A172 (cell line): ENCODE data around the gene ARHGAP4. TPM values are rescaled to one million over a fixed set of nuclear protein-coding genes. Genes with fewer than 3 reads are reported as not detected.

Experiments
- DNase-seq: peaks from one replicate; pipeline ENCODE4 v3.0.0-alpha.2; 2015; ENCODE audit warnings: low spot score
- total RNA-seq: library from RNA; depleted of rRNA; stranded (reverse); fragments of >200 nt; shearing (Covaris generic); gene quantifications from 2 replicates; pipeline ENCODE4 v1.2.3, GENCODE V29; 2014; rRNA removed

ARHGAP4 gene
- total RNA-seq, 1 experiment from 2014 or later, result 1.3 TPM

DNA sequence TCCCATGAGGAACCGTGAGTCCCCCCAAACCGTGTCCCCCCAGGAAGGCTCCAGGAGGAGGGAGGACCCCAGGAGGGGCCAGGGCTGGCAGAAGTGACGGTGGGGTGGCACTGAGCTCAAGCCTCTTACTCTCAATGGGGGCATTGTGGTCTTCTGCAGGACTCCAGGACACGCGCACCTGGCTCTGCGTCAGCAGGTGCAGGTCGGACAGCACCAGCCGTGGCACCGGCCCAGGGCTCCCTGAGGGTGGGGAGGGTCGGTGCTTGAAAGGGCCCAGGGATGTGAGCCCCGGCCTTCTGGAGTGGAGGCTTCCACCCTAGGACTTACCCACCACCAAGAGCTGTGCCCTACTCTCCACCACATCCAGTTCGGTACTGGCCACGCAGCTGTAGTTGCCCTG lies 58.4 kb downstream of the ARHGAP4 start:
- no peak for DNase-seq

DNA sequence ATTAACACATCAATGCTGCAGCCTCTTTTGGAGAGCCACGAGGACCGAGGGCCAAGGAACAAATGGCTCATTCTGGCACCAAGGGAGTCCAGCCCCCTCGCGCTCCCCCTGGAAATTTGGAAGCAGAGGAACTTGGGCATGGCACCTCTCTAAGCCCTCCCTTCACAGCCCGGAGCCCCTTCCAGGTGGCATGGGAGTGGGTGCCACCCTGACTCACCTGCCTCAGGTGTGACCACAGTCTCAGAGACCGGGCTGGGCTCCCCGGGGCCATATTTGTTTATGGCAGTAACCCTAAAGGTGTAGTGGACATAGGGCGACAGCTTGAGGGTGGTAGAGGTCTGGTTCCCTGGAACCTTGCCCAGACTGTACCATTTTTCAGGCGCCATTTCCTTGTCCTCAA lies 58.9 kb downstream of the ARHGAP4 start:
- no peak for DNase-seq

DNA sequence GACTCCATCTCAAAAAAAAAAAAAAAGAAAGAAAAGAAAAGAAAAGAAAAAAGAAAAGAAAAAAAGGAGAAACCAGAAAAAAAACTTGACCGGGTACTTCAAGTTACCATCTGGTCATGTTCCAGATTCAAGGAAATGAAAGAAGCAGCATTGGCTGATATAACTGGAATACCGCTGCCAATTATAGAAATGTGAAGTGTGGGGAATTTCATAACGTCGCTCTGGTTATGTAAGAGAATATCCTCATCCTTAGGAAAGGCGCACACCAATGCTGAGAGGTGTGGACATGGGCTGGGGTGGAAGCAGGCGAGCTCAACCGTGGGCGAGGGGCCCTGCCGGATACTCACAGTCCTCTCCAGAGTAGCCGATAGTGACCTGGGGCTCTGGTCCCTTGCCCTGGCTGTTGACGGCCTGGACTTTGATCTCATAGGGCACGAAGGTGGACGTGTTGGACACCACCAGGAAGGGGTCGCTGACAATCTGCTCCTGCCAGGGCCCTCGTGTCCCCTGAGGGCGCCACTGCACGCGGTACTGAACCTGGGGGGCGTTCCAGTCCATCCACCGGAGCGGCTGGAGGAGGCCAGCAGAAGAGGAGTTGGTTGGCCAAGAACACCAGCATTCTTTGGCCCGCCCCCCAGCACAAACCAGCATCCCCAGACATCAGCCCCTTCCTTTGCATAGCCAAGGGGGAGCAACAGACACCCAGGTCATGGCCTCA lies 59.6 kb downstream of the ARHGAP4 start:
- DNase-seq, result no peak

DNA sequence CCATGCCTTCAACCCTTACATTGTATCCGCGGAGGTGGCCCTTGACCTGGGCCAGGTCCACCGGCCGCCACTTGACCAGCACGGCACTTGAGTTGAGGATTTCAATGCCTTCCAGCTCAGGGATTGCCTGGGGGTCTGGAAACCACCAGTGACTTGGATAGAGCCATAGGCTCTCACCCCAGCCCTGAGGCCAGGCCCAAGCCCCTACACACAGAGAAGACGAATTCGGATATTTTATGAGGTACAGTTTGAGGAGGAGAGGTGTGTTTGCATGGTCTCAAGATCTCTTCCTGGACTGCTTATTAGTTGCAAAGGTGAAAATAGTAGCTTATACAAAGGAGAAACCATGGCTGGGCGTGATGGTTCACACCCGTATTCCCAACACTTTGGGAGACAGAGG lies 60.4 kb downstream of the ARHGAP4 start:
- no peak for DNase-seq

DNA sequence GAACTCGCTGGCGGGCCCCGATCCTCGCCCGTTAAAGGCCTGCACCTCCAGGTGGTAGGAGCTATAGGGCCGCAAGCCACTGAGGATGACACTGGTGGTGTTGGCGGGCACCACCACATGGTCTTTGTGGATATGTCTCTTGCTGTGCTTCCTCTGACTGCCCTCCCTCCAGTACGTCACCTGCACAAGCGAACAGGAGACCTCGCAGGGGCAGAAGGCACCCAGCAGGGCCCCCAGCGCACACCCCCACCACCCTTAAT lies 60.8 kb downstream of the ARHGAP4 start:
- no peak for DNase-seq

DNA sequence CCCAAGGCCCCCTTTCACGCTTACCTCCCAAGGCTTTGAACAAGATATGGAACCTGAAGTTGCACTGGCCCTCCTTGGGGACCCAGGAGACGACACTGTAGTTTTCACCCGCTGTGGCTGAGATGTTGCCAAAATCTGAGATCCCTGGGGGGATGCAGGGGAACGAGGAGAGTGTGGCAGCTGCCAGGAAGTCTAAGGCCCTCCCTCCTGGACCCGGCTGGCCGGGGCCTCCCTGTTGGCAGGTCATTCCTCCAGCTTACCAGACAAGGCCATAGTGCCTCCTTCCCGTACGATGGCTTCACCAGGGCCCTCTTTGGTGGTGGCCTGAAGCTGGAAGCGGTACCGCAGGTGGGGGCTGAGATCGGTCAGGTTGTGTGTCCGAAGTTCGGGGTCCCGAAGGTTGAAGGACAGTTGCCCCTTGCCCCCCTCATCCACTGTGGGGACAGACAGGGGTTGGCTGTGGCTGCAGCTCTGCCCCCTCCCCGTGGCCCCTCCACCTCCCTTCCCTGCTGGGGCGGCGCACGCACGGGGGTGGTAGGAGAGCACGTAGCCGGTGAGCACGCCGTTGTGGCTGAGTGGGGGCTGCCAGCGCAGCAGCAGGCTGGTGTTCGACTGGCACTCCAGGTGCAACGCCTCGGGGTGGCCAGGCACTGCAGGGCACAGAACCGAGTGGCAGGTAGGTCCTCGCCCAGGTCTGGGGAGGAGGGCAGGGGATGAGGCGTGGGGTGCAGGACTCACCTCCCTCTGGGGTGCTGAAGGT lies 61.3 kb downstream of the ARHGAP4 start:
- DNase-seq, result no peak

DNA sequence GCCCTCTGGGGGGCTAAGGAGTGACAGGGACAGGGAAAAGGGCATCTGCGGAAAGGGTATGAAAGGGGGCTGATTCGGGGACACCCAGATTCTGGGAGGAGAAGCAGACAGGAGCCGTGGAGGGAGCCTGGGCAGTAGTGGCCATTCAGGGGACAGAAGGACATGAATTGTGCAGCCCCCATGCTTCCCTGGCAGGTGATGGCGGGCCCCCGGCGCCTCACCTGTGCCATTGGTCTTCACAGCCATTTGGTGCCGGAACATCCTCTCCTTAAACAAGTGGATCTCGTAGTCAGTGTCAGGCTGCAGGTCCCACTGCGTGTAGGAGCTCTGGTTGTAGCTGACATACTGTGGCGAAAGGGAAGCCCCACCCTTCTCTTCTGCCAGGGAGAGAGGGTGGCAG lies 62.0 kb downstream of the ARHGAP4 start:
- no peak for DNase-seq

DNA sequence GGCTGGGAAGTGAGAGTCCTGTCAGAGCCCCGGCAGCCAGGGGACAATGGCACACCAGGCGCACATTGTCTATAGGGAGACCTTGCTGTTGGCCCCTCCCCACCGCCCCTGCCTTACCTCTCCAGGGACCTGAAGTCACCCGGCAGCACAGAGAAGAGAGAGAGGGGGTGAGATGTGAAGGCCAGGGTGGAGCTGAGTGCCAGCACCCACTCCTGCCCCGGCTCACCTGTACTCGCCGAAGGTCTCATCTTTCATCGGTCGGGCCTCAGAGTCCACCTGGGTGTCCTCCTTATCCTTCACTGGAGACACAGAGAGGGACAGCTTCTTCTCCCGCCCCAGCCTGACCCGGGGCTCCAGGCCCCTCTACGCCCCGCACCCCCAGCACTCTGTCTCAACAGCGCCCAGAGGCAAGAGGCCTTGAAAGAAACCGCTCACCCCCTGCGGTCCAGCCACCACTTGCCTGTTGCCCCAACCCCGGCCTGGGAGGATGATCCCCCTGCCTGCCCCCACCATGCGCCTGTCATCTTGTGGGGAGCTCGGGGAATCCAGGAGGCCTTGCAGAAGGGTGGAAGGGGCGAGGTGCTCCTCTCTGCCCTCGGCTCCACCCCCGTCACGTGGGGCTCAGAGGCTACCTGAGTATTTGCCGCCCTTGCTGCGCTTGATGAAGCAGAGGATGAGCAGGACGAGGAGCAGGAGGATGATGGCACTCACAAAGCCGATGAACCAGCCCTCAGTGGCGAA lies 62.6 kb downstream of the ARHGAP4 start:
- DNase-seq, result no peak

DNA sequence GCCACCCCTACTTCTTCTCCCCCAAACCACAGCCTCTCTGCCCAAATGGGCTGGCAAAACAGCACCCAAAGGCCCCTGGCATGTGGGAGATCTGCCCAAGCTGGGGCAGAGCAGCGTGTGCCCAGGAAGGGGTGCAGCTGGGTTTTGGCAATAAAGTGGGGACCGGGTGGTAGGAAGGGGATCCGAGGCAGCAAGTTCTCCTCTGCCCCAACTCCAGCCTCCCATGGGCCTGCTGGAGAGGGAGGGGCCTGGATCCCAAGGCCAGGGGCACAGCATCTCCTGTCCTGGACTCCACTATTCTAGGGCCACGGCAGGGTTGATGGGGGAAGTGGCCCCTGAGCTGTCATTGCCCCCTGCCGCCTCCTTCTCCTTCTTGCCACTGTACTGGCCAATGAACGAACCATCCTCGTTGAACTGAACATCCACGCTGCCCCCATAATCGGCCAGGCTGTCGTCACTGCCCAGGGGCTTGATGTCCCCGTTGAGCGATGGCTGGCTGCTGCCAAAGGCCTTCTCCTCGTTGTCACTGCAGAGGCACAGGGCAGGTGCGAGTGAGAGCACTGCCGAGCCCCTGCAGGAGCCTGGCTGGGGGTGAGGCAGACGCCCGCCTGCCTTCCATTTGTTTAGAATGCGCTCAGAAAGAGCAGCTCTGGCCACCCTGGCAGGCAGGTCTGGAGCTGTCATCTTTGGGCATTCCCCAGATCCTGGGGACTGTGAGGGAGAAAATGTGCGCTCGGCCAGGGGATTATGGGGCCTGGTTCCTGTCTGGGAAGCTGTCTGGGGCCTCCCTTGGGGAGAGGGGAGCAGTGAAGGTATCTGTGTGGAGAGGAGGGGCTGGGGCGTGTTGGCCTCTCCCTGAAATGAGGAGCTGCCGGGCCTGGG lies 63.5 kb downstream of the ARHGAP4 start:
- no peak for DNase-seq

DNA sequence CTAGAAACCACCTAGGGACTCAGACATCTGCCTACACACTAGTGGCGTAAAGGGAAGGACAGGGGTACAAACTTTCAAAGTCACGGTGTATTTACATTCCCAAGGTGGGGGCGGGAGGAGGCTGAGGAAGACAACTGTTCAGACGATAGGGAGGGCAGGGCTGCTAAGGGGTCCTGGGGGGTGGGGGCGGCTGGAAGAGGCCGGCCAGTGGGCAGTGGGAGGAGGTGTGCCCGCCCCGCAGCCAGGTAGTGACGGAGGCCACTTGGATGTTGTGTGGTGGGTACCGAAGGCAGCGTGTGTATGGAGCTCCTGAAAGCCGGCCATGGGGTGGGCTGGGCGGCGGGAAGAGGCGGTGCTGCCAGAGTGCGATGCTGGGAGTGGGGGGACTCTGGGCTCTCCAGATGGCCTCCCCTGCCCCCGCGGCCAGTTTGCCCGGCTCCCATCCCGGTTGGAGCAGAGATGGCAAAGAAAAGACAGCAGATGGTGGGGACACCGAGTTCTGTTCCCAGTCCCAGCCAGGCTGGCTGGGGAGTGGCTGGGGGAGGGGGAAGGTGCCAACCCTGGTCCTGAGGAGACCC lies 64.2 kb downstream of the ARHGAP4 start:
- DNase-seq, result no peak

DNA sequence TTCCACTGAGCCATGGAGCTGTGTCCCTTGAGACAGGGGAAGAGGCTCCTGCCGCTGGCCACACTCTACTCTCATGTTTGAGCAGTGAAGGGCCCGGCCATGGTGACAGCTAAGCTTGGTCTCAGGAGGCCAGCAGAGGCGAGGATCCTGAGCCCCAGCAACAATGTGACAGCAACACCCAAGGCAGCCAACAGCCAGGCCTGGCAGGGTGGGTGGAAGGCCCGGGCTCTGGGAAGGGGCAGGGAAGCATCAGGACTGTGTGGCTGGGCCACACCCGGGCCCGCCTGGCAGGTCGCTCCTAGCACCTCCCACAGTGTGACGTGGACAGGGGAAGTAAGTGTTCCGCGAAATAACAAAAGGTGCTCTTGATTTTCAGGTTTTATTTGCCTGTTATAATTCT lies 64.9 kb downstream of the ARHGAP4 start:
- no peak for DNase-seq

Other genes with a start within 250 kb of the ARHGAP4 start
- gene SLC6A8, start 238.3 kb downstream of the ARHGAP4 start, total RNA-seq, result 17.1 and 25.6 TPM in 2 replicates
- 523 and 538 TPM in 2 replicates for gene BCAP31, start 201.9 kb downstream of the ARHGAP4 start, total RNA-seq
- gene ABCD1, start 201.4 kb downstream of the ARHGAP4 start, total RNA-seq, result 44.7 and 44.8 TPM in 2 replicates
- 13.8 and 14.3 TPM in 2 replicates for gene PLXNB3, start 162.0 kb downstream of the ARHGAP4 start, total RNA-seq
- gene SRPK3, start 145.2 kb downstream of the ARHGAP4 start, total RNA-seq, result 0.59 and 2.2 TPM in 2 replicates
- gene IDH3G, start 131.9 kb downstream of the ARHGAP4 start, total RNA-seq, result 116 and 127 TPM in 2 replicates
- gene SSR4, start 131.6 kb downstream of the ARHGAP4 start, total RNA-seq, result 227 and 287 TPM in 2 replicates
- gene PDZD4, start 95.7 kb downstream of the ARHGAP4 start, total RNA-seq, result 8.2 and 10.5 TPM in 2 replicates
- gene L1CAM, start 40.1 kb downstream of the ARHGAP4 start, total RNA-seq, result 77.7 and 94.0 TPM in 2 replicates
- 2.0 and 2.6 TPM in 2 replicates for gene AVPR2, start 21.6 kb downstream of the ARHGAP4 start, total RNA-seq
- gene NAA10, start 8.8 kb upstream of the ARHGAP4 start, total RNA-seq, result 210 and 249 TPM in 2 replicates
- gene RENBP, start 18.4 kb upstream of the ARHGAP4 start, total RNA-seq, result 0.62 TPM in 2 replicates
- 40.8 and 41.7 TPM in 2 replicates for gene HCFC1, start 45.6 kb upstream of the ARHGAP4 start, total RNA-seq
- gene TMEM187, start 46.5 kb upstream of the ARHGAP4 start, total RNA-seq, result 8.6 and 9.6 TPM in 2 replicates
- gene IRAK1, start 93.6 kb upstream of the ARHGAP4 start, total RNA-seq, result 192 and 220 TPM in 2 replicates
- 35.1 and 48.3 TPM in 2 replicates for gene MECP2, start 171.5 kb upstream of the ARHGAP4 start, total RNA-seq
- gene OPN1LW, start 218.0 kb upstream of the ARHGAP4 start, total RNA-seq, result not detected in 2 replicates